Neural cell (in vitro differentiated cells): ENCODE results near the gene PDE6A.

Experiments
- EP300 ChIP-seq: fragments of 450-650 bp; conservative IDR thresholded peaks from 2 replicates; pipeline ENCODE4 v1.6.1; 2014; ENCODE audit warnings: antibody characterized with exemption, mild to moderate bottlenecking, moderate library complexity; ENCODE audit not compliant: poor library complexity, severe bottlenecking
- POLR2AphosphoS5 ChIP-seq: IDR thresholded peaks from 2 replicates; pipeline ENCODE4 v1.6.1; 2012
- TF ChIP-seq, protein P1 (sequence below): fragments of 450-650 bp; IDR thresholded peaks from 2 replicates; pipeline ENCODE4 v1.5.1; 2014; ENCODE audit warnings: antibody characterized with exemption, mild to moderate bottlenecking, moderate library complexity; ENCODE audit not compliant: poor library complexity, severe bottlenecking

DNA sequence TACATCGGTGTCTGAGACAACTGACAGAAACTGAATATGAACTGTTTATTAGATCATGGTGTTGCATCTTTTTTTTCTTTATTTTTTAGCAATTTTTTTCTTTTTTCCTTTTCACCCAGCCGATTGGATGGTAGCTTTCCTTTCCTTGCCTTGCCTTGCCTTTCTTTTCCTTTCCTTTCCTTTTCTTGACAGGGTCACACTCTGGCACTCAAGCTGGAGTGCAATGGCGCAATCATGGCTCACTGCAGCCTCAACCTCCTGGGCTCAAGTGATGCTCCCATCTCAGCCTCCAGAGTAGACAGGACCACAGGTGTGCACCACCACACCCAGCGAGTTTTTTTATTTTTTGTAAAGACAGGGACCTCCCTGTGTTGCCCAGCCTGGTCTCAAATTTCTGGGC lies 2.8 kb downstream of the PDE6A start:
- no peak for TF ChIP-seq POLR2AphosphoS5
- no peak for TF ChIP-seq EP300
- TF ChIP-seq, protein P1, sequence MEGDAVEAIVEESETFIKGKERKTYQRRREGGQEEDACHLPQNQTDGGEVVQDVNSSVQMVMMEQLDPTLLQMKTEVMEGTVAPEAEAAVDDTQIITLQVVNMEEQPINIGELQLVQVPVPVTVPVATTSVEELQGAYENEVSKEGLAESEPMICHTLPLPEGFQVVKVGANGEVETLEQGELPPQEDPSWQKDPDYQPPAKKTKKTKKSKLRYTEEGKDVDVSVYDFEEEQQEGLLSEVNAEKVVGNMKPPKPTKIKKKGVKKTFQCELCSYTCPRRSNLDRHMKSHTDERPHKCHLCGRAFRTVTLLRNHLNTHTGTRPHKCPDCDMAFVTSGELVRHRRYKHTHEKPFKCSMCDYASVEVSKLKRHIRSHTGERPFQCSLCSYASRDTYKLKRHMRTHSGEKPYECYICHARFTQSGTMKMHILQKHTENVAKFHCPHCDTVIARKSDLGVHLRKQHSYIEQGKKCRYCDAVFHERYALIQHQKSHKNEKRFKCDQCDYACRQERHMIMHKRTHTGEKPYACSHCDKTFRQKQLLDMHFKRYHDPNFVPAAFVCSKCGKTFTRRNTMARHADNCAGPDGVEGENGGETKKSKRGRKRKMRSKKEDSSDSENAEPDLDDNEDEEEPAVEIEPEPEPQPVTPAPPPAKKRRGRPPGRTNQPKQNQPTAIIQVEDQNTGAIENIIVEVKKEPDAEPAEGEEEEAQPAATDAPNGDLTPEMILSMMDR: no peak
